ENCODE measurements around the gene CACNA1B.
"Not testable (repeated sequence)": the region's sequence is repeated elsewhere in the genome, so short reads cannot be mapped to it uniquely, and the experiment has no call there.

Gene CACNA1B

DNA sequence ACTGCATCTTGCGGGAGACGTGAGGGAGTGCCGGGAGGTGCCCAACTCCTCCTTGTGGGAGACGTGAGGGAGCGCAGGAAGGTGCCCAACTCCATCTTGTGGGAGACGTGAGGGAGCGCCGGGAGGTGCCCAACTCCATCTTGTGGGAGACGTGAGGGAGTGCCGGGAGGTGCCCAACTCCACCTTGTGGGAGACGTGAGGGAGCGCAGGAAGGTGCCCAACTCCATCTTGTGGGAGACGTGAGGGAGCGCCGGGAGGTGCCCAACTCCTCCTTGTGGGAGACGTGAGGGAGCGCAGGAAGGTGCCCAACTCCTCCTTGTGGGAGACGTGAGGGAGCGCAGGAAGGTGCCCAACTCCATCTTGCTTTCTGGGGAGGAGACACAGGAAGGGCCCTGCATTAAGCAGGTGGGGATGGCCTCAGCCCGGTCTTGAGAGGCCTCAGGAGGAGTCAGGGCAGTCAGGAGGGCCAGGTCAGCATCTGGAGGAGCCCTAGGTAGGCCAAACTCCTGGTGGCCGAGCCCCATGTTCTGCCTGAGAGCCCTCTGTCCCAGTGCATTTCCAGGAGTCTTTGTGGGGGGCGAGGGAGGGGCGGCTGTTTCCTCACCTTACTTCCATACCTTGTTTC is 236.2 kb downstream of the CACNA1B start:
- not testable (repeated sequence) for H3K4me3 Mint-ChIP-seq, H3K9me3 Mint-ChIP-seq, ATAC-seq, H3K36me3 Mint-ChIP-seq, H3K27ac Mint-ChIP-seq, H3K4me1 Mint-ChIP-seq
- peaks cover 48% of the 10 kb centered on the region for H3K27me3 Mint-ChIP-seq

GRCh38 chr9:138114501-138115245 is 237.1 kb downstream of the CACNA1B start:
- no peak for ATAC-seq
- Mint-ChIP-seq H3K4me3 (no peak overlapping the region), H3K27ac (no peak overlapping the region), H3K27me3 (peaks cover 56% of the 10 kb centered on the region), H3K9me3 (no peaks in the 10 kb centered on the region), H3K4me1 (no peaks in the 10 kb centered on the region), H3K36me3 (no peaks in the 10 kb centered on the region)

- H3K27ac Mint-ChIP-seq: no peak overlapping the region
- H3K9me3 Mint-ChIP-seq: no peaks in the 10 kb centered on the region
- no peaks in the 10 kb centered on the region for H3K36me3 Mint-ChIP-seq
- H3K4me1 Mint-ChIP-seq: no peaks in the 10 kb centered on the region
- ATAC-seq: no peak
- peaks cover 64% of the 10 kb centered on the region for H3K27me3 Mint-ChIP-seq
- H3K4me3 Mint-ChIP-seq: no peak overlapping the region
These were observed 237.9 kb downstream of the CACNA1B start for GRCh38 chr9:138115506-138115905.

- Mint-ChIP-seq H3K36me3 (no peaks in the 10 kb centered on the region), H3K27me3 (peaks cover 74% of the 10 kb centered on the region), H3K27ac (no peak overlapping the region), H3K4me3 (no peak overlapping the region), H3K9me3 (no peaks in the 10 kb centered on the region), H3K4me1 (no peaks in the 10 kb centered on the region)
- no peak for ATAC-seq
These were observed 238.9 kb downstream of the CACNA1B start for GRCh38 chr9:138116521-138116920.

DNA sequence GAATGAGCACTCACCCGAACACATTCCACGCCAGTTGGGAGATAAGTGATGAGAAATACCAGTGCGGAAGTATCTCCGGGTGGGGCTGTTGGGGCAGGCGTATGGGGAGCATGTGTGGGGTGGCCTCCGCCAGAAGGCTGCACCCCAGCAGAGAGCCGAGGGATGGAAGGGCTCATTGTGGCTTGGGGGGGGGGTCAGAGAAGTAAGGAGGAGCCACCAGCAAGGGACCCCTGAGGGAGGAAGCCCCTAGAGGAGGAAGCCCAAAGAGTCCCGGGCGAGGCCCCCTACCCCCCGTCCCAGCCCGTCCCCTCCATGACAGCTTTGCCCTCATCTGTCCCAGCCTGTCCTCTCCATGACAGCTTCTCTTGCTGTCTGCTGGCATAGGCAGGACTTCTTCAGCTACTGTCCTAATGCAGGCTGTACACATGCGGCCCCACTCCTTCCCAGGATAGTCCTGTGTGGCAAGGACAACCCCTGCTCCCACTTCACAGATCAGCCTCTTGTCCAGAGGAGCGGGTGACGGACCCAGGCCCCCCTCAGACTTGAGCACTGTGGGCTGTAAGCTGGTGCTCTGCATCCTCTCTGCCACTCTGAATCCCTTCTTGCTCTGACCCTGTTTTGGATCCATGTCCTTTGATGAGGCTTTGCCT is 239.6 kb downstream of the CACNA1B start:
- Mint-ChIP-seq H3K36me3 (no peaks in the 10 kb centered on the region), H3K9me3 (no peaks in the 10 kb centered on the region), H3K4me3 (no peak overlapping the region), H3K27ac (no peak overlapping the region), H3K27me3 (peaks cover 76% of the 10 kb centered on the region), H3K4me1 (no peaks in the 10 kb centered on the region)
- ATAC-seq: no peak

- Mint-ChIP-seq H3K4me3 (no peak overlapping the region), H3K36me3 (no peaks in the 10 kb centered on the region), H3K9me3 (no peaks in the 10 kb centered on the region), H3K27ac (no peak overlapping the region), H3K27me3 (peaks cover 70% of the 10 kb centered on the region), H3K4me1 (no peaks in the 10 kb centered on the region)
- ATAC-seq: no peak
These were observed 240.3 kb downstream of the CACNA1B start for GRCh38 chr9:138117836-138118235.

DNA sequence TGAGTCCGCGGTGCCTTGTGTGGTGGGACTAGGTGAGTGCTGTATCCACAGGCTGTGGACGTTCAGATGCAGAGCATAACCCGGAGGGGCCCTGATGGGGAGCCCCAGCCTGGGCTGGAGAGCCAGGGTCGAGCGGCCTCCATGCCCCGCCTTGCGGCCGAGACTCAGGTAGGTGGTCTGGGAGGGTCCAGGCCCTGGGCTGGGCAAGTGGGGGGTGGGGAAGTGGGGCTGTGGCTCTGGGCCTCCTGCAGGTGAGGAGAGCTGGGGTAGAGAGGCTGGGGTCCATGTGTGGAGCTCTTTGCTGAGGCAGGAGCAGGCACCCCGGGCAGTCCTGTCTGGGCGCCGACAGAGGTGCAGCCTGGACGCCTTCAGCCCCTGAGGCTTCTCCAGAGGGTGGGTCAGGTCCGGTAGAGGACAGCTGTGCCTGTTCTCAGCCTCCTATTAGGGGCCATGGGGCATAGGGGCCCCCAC is 241.1 kb downstream of the CACNA1B start:
- Mint-ChIP-seq H3K36me3 (no peaks in the 10 kb centered on the region), H3K4me3 (no peak overlapping the region), H3K9me3 (no peaks in the 10 kb centered on the region), H3K27me3 (peaks cover 63% of the 10 kb centered on the region), H3K4me1 (no peaks in the 10 kb centered on the region), H3K27ac (no peak overlapping the region)
- no peak for ATAC-seq

DNA sequence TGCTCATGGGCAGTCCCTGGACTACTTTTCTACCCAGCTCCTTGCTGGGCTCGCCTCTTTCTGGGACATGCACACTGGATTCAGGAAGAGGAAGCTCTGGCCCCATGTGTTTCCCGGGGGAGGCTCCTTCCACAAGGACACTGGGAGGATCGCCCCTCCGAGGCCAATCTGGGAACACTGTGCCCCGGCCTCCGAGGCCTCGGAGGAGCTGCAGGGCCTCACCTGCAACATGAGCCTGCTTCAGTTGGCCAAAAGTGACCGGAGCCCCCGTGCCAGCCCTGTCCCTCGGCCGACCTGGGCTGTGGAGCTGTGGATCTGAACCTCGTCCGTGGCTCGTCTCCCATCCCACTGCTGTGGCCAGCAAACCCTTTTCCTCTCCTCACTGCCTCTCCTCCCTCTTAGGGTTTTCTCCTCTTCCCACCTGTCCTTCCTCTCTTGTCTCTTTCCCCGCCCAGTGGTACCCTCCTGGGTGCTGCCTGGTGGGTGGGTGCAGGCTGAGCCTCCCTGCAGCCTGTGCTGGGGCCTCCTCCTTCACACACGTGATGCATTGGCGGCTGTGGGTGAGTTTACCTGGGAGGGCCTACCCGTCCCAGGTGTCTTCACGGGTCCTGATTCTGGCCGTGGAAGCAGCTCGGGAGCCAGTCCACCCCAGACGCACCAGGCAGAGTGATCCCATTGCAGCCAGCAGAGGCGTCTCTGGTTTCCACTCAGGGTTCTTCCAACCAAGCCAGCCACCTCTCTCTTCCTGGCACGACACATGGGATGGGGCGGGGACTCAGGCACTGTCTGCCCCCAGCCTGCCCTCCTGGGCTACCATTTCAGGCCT is 241.8 kb downstream of the CACNA1B start:
- ATAC-seq: no peak
- peaks cover 63% of the 10 kb centered on the region for H3K27me3 Mint-ChIP-seq
- no peak overlapping the region for H3K4me3 Mint-ChIP-seq
- H3K9me3 Mint-ChIP-seq: no peaks in the 10 kb centered on the region
- no peak overlapping the region for H3K27ac Mint-ChIP-seq
- H3K36me3 Mint-ChIP-seq: no peaks in the 10 kb centered on the region
- H3K4me1 Mint-ChIP-seq: no peaks in the 10 kb centered on the region

- Mint-ChIP-seq H3K27ac (no peak overlapping the region), H3K27me3 (peaks cover 63% of the 10 kb centered on the region)
- no peak for ATAC-seq
These were observed 242.5 kb downstream of the CACNA1B start for GRCh38 chr9:138120072-138120471.

GRCh38 chr9:138120511-138121437 is 243.2 kb downstream of the CACNA1B start:
- H3K36me3 Mint-ChIP-seq: no peaks in the 10 kb centered on the region
- H3K27me3 Mint-ChIP-seq: peaks cover 61% of the 10 kb centered on the region
- H3K4me1 Mint-ChIP-seq: no peaks in the 10 kb centered on the region
- no peak overlapping the region for H3K4me3 Mint-ChIP-seq
- H3K9me3 Mint-ChIP-seq: no peaks in the 10 kb centered on the region
- no peak overlapping the region for H3K27ac Mint-ChIP-seq
- no peak for ATAC-seq

More at GRCh38 chr9:138120072-138120471, 242.5 kb downstream of the CACNA1B start:
- H3K36me3 Mint-ChIP-seq: no peaks in the 10 kb centered on the region
- H3K4me1 Mint-ChIP-seq: no peaks in the 10 kb centered on the region
- H3K9me3 Mint-ChIP-seq: no peaks in the 10 kb centered on the region
- no peak overlapping the region for H3K4me3 Mint-ChIP-seq

DNA sequence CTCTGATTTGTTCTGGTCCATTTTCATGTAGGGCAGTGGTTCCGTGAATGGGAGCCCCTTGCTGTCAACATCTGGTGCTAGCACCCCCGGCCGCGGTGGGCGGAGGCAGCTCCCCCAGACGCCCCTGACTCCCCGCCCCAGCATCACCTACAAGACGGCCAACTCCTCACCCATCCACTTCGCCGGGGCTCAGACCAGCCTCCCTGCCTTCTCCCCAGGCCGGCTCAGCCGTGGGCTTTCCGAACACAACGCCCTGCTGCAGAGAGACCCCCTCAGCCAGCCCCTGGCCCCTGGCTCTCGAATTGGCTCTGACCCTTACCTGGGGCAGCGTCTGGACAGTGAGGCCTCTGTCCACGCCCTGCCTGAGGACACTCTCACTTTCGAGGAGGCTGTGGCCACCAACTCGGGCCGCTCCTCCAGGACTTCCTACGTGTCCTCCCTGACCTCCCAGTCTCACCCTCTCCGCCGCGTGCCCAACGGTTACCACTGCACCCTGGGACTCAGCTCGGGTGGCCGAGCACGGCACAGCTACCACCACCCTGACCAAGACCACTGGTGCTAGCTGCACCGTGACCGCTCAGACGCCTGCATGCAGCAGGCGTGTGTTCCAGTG is 244.0 kb downstream of the CACNA1B start:
- no peaks in the 10 kb centered on the region for H3K36me3 Mint-ChIP-seq
- no peak overlapping the region for H3K27ac Mint-ChIP-seq
- H3K4me3 Mint-ChIP-seq: no peak overlapping the region
- no peaks in the 10 kb centered on the region for H3K9me3 Mint-ChIP-seq
- peaks cover 53% of the 10 kb centered on the region for H3K27me3 Mint-ChIP-seq
- no peaks in the 10 kb centered on the region for H3K4me1 Mint-ChIP-seq
- no peak for ATAC-seq

DNA sequence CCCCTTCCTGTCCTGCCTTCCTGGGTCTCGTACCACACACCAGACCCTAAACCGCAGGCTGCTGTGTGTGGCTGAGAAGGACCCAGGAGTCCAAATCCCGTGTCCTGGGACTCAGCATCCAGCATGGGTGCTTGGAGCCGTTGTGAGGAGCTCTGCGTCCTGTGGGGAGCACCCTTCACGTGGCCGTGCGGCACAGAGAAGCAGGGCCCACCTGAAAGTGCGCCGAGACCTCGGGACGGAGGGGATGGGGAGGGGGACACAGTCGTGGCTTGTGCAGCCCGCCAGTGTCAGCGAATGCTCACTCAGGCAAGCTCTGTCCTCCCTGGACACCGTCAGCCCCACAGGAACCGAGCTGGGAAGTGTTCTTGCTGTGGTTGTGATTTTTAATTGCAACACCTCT is 244.6 kb downstream of the CACNA1B start:
- Mint-ChIP-seq H3K9me3 (no peaks in the 10 kb centered on the region), H3K27ac (no peak overlapping the region), H3K4me3 (no peak overlapping the region), H3K27me3 (peaks cover 46% of the 10 kb centered on the region), H3K4me1 (no peaks in the 10 kb centered on the region), H3K36me3 (no peaks in the 10 kb centered on the region)
- no peak for ATAC-seq

DNA sequence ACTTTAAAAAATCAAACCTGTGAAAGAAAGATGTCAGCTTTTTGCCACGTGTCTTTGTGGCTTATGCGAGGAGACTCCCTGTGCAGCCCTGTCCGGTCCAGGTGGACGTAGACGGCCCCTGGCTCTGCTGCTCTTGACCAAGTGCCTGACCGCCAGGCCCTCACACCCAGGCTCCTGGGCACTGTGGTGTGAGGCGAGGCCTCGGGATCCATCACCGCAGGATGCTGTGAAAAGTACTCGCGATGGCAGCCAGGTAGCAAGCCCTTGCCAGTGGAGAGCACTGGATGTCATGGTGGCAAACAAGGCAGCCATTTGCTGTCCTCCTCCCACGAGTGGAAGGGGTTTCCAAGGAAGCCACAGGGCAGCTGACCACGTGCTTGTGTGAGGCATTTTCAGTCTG is 245.1 kb downstream of the CACNA1B start:
- H3K27ac Mint-ChIP-seq: no peak overlapping the region
- H3K27me3 Mint-ChIP-seq: peaks cover 42% of the 10 kb centered on the region
- no peak overlapping the region for H3K4me3 Mint-ChIP-seq
- no peaks in the 10 kb centered on the region for H3K9me3 Mint-ChIP-seq
- no peaks in the 10 kb centered on the region for H3K36me3 Mint-ChIP-seq
- no peak for ATAC-seq
- H3K4me1 Mint-ChIP-seq: no peaks in the 10 kb centered on the region

DNA sequence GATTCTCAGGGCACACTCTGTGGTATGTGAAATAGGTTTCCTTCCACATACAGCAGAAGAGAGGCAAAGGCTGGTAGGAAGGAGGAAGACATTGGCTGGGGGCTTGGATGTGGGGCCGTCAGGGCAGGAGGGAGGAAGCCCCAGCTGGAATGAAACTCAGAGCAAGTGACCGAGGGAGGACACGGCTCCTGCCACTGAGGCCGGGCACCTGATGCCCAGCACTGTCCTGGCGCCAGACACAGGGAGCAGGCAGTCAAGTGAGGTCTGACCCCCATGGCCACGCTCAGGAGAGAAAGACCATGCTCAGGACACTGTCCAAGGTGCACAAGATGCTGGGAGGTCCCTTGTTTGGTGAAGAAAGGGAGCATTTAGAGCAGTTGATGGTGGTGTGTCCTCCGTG is 245.5 kb downstream of the CACNA1B start:
- H3K27me3 Mint-ChIP-seq: peaks cover 38% of the 10 kb centered on the region
- no peaks in the 10 kb centered on the region for H3K9me3 Mint-ChIP-seq
- no peak overlapping the region for H3K27ac Mint-ChIP-seq
- ATAC-seq: no peak
- no peak overlapping the region for H3K4me3 Mint-ChIP-seq
- H3K4me1 Mint-ChIP-seq: no peaks in the 10 kb centered on the region
- no peaks in the 10 kb centered on the region for H3K36me3 Mint-ChIP-seq

Data from stimulated activated memory B cell treated with anti-CD40 and anti-IgM and Interleukin-4, amounts not matched to agents 10 μg/mL and 1 μg/mL and 100 μg/mL, for 72 hours (primary cell).